NCI-H1417 (cell line): ENCODE results near the gene PLSCR1.
"Not testable (repeated sequence)": the region's sequence is repeated elsewhere in the genome, so short reads cannot be mapped to it uniquely, and the experiment has no call there.

Experiments
- DNase-seq, 3 experiments: peaks; one replicate each; lab custom pipeline; 2025; lab: John Stamatoyannopoulos, UW

The PLSCR1 gene

GRCh38 chr3:146550070-146550615 lies 5.7 kb upstream of the PLSCR1 start:
- DNase-seq, result no peak

GRCh38 chr3:146547235-146547835 lies 2.9 kb upstream of the PLSCR1 start:
- no peak for DNase-seq

- no peak for DNase-seq
These were observed 2.1 kb upstream of the PLSCR1 start for GRCh38 chr3:146546366-146546965.

GRCh38 chr3:146544929-146545528 lies 622 bp upstream of the PLSCR1 start:
- DNase-seq, result peak in 1 of 3 experiments; percentile 40

GRCh38 chr3:146543461-146544001 lies 876 bp downstream of the PLSCR1 start:
- DNase-seq, result no peak

DNA sequence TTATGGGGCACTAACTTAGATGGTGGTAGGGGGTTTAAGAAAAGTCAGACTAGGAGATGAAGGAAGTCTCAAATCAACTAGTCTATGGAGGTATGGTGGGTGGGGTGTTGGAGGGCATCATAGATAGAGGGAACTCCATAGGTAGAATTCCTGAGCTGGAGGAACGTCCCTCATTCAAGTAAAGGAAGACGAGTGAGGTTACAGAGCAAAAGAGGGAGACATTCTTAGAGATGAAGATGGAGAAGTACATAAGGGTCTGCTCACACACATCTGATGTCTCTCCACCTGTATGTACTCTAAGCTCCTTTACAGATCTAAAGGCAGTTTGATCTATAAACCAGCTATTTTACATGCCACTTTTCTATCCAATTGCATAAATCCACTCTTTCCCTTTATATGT lies 1.4 kb downstream of the PLSCR1 start:
- DNase-seq, result no peak

DNA sequence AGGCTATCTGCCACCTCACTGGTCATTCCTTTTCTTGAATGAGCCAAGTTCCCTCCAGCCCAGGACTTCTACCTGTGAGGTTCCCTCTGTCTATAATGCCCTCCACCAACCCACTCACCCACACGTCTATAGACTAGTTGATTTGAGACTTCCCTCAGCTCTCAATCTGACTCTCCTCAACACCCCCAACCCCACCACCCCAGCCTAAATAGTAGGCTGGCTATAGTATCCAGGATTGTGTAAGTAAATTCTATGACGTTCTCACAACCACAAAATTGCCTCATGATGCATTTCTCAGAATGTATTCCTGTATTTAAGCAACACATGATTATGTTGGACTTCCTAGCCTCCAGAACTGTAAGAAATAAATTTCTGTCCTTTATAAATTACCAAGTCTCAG lies 2.2 kb downstream of the PLSCR1 start:
- no peak for DNase-seq

DNA sequence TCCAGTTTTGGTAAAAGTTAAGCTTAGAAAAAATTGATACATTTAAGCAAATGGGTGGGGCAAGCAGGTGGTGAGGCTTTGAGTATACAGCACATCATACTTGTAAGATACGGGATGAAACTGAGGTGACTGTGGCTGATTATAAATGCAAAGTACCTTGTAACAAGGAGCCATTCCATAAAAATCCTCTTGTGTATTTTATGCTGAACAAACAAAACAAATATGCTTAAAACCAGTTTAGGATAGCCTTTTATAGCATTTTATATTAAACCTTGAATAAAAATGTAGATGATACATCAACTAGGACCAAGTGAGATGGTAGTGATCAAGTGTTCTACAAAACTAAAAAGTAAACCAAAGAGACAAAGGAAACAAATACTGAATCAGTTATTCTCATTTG lies 3.4 kb downstream of the PLSCR1 start:
- DNase-seq, result no peak

- no peak for DNase-seq
These were observed 4.2 kb downstream of the PLSCR1 start for GRCh38 chr3:146540236-146540635.

DNA sequence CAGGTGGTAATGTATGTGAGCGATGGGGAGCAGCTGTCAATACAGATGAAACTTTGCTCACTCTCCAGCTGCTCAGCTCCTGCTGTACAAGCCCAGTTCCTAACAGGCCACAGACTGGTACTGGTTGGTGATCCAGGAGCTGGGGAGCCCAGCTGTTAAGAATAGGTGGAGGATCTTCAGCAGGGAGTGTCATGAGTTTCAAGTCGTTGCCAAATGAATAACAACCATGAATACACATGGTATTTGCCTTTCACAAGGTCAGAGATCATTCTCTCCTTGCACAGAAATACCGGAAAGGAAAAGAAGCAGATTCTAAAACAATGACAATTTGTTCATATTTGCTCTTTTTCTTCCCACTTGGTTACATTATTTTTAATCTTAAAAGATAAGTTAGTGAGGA lies 5.1 kb downstream of the PLSCR1 start:
- DNase-seq, result no peak

GRCh38 chr3:146537603-146538002 lies 6.8 kb downstream of the PLSCR1 start:
- no peak for DNase-seq

DNA sequence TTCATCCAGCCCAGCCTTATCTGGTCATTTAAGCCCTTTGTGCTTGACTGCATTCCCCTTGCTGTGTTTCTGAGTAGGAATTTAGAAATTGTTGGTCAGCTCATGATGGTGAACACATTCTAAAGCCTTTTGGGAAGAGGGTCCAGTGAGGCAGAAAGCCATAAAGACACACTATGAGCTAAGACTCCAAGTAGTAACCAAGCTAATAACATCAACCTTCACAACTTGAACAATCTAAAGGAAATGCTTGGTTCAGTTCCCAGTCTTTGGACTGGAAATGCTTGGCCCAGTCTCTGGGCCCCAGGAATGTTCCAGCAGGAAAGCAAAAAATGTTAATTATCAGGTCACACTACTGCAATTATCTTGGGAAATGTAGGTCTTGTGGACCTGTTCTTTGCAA lies 7.7 kb downstream of the PLSCR1 start:
- no peak for DNase-seq

- no peak for DNase-seq
These were observed 12.0 kb downstream of the PLSCR1 start for GRCh38 chr3:146532406-146532805.

DNA sequence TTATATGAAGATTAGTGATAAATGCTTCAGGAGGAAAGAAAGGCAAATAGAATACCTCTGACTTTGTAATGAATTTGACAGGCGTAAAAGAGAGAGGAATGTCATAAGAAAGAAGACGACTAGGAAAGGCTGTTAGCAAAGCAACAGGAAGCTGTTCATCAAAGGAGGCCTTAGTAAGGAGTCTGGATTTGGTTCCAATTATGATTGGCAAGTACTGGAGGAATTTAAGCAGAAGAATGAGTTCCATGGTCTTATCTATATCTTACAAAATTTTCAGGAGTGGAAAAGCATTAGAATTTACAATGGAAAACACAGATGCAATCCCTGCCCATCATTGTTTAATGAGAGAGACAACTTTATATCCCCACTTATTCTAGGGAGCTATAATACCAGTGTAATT lies 13.8 kb downstream of the PLSCR1 start:
- DNase-seq, result no peak

GRCh38 chr3:146529021-146529420 lies 15.4 kb downstream of the PLSCR1 start:
- DNase-seq, result no peak

DNA sequence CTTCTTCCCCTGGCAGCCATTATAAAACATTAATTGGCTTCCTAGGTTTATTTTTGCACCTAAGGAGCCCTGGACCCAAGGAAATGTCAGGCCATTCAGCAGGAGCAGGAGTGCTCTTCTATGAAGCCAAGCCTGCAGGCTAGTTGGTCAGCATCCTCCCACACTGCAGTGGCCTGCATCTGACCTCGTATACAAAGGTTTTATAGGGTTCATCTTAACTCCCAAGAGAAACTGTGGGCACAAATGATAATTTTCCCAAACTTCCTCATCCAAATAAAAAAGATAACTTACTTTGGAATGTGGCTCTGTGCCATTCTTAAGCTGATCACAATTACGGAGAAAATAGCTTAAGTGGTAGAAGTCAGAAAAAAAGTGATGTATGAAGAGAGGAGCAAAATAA lies 19.4 kb downstream of the PLSCR1 start:
- DNase-seq, result no peak

DNA sequence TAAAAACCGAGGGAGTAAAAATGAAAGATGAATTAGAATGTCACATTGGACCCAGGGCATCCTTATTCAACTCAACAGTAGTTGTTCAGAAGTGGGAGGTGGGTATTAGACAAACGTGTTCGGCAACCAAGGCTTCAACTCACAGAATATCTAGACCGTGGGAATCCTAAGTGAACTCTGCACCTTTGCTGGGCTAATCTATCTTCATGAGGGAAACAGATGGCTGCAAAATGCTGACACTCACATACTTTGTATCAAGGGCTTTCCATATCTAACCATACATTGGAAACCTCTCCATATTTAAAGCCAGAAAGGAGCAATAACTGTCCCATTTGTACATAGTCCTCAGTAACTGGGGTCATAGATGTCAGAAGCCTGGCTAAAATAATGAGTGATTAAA lies 20.9 kb downstream of the PLSCR1 start:
- DNase-seq, result no peak

DNA sequence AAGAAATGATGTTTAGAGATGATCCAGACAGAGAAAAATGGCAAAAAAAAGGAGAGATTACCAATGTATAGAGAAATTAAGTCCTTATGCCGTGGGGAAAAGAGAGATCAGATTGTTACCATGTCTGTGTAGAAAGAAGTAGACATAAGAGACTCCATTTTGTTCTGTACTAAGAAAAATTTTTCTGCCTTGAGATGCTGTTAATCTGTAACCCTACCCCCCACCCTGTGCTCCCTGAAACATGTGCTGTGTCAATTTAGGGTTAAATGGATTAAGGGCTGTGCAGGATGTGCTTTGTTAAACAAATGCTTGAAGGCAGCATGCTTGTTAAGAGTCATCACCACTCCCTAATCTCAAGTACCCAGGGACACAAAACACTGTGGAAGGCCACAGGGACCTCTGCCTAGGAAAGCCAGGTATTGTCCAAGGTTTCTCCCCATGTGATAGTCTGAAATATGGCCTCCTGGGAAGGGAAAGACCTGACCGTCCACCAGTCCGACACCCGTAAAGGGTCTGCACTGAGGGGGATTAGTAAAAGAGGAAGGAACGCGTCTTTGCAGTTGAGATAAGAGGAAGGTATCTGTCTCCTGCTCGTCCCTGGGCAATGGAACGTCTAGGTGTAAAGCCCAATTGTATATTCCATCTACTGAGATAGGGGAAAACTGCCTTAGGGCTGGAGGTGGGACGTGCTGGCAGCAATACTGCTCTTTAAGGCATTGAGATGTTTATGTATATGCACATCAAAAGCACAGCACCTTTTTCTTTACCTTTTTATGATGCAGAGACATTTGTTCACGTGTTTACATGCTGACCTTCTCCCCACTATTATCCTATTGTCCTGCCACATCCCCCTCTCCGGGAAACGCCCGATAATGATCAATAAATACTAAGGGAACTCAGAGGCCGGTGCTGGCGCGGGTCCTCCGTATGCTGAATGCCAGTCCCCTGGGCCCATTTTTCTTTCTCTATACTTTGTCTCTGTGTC lies 21.9 kb downstream of the PLSCR1 start:
- DNase-seq, result not testable (repeated sequence)

DNA sequence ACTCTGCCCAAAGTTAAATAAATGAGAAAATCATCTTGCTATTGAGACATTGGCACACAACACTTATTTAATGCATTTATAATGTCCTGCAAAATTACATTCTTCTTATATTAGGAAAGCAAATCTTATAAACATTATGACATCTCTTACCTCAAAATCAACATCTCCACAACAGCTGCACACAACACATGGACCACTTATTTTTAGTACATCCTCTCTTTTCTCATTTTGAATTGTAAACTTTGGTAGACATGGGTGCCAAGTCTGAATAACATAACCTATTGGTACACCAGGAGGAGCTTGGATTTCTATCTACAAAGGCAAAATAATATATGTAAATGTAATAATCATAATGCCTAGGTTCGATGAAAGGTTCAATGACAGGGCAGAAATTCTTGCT lies 23.0 kb downstream of the PLSCR1 start:
- DNase-seq, result no peak

DNA sequence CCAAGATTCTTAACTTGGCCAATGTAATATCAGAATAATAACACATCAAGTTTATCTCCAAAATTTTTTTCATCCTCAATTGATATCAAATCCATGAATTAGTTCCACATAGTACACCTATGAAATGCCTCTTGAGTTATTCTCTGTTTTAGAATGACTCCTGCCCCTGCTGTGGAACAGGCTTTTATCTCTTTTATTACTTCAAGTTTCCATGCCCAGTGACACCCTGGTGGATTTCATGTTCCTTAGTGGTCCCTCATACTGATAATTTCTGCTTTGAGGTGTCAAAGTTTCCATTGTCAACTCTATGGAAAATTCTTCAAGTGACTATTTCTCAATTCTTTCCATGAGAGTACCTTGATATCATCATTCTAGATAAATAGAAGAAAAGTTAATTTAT lies 24.6 kb downstream of the PLSCR1 start:
- DNase-seq, result no peak

- peak in 2 of 3 experiments; percentile 17 to 53 for DNase-seq
These were observed 26.5 kb downstream of the PLSCR1 start for GRCh38 chr3:146517684-146518435.
